D721Med (cell line): Measurements from ENCODE around the gene PIK3C2G.
"Not testable (repeated sequence)": the region's sequence is repeated elsewhere in the genome, so short reads cannot be mapped to it uniquely, and the experiment has no call there.

Experiments used
- DNase-seq: peaks from one replicate; pipeline ENCODE4 v3.0.0; 2011; ENCODE audit warnings: low spot score; ENCODE audit not compliant: insufficient read length
- FAIRE-seq: peaks from 2 replicates; lab custom pipeline; 2011; peaks lifted over from hg19 to GRCh38; lab: Jason Lieb, UNC
- TF ChIP-seq, protein P1 (sequence below): IDR thresholded peaks from 2 replicates; pipeline ENCODE4 v1.5.1; 2012; ENCODE audit warnings: mild to moderate bottlenecking, control low read depth; ENCODE audit not compliant: insufficient read depth; ENCODE audit errors: missing control alignments

Gene PIK3C2G

DNA sequence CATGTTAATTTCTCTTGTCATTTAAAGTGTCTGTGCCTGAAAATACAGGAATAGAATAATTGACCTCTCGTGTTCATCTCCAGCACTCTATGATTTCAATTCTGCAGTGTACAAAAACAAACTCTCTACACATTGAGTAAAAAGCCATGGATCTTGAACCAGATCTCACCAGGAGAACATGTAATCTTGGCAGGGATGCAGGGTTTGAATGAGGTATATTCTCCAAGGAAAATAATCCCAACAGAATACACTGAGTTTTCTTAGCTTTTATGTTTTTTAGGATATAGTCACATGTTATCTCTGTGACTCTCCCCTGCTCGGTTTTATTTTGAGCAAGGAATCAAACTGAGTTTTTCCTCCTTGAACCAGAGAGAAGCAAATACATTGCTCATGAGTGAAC, 224.7 kb downstream of the PIK3C2G start:
- TF ChIP-seq, protein P1, sequence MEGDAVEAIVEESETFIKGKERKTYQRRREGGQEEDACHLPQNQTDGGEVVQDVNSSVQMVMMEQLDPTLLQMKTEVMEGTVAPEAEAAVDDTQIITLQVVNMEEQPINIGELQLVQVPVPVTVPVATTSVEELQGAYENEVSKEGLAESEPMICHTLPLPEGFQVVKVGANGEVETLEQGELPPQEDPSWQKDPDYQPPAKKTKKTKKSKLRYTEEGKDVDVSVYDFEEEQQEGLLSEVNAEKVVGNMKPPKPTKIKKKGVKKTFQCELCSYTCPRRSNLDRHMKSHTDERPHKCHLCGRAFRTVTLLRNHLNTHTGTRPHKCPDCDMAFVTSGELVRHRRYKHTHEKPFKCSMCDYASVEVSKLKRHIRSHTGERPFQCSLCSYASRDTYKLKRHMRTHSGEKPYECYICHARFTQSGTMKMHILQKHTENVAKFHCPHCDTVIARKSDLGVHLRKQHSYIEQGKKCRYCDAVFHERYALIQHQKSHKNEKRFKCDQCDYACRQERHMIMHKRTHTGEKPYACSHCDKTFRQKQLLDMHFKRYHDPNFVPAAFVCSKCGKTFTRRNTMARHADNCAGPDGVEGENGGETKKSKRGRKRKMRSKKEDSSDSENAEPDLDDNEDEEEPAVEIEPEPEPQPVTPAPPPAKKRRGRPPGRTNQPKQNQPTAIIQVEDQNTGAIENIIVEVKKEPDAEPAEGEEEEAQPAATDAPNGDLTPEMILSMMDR, result no peak
- DNase-seq (no peak), FAIRE-seq (no peak)

DNA sequence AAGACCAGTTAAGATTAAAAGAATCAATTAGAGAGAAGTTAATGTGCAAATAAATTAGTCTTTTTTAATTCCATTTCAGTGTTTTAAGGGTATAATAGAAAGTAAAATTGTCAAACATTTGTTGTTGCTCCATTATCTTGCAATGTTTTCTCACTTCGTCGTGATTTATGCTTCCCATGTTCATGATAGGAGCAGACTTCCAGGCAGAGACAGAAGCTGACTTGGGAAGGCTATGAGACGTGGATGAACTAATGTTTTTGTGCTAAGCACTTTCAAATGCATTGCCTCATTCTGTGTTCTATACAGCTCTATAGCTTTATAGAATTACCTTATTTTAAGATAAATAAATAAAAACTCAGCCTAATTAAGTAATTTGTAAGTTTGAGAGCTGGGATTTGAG, 226.2 kb downstream of the PIK3C2G start:
- TF ChIP-seq, protein P1, result no peak
- FAIRE-seq, result no peak
- no peak for DNase-seq

- DNase-seq (no peak), FAIRE-seq (no peak)
- TF ChIP-seq, protein P1, result no peak
These were observed 231.2 kb downstream of the PIK3C2G start for GRCh38 chr12:18492372-18493025.

- DNase-seq (no peak), FAIRE-seq (no peak)
- TF ChIP-seq, protein P1, result no peak
These were observed 234.8 kb downstream of the PIK3C2G start for GRCh38 chr12:18496156-18496555.

GRCh38 chr12:18500160-18500574, 238.8 kb downstream of the PIK3C2G start:
- FAIRE-seq, DNase-seq: not testable (repeated sequence)

DNA sequence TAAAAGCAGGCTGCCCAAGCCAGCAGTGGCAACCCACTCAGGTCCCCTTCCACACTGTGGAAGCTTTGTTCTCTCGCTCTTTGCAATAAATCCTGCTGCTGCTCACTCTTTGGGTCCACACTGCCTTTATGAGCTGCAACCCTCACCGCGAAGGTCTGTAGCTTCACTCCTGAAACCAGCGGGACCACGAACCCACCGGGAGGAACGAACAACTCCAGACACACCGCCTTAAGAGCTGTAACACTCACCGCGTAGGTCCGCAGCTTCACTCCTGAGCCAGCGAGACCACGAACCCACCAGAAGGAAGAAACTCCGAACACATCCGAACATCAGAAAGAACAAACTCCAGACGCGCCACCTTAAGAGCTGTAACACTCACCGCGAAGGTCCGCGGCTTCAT, 239.4 kb downstream of the PIK3C2G start:
- not testable (repeated sequence) for FAIRE-seq, DNase-seq

GRCh38 chr12:18502422-18502968, 241.2 kb downstream of the PIK3C2G start:
- DNase-seq (no peak), FAIRE-seq (no peak)
- TF ChIP-seq, protein P1, result no peak

GRCh38 chr12:18521461-18521860, 260.1 kb downstream of the PIK3C2G start:
- FAIRE-seq (no peak), DNase-seq (no peak)
- TF ChIP-seq, protein P1, result no peak
